ENCODE data around the gene ELMO3.

ELMO3 gene

DNA sequence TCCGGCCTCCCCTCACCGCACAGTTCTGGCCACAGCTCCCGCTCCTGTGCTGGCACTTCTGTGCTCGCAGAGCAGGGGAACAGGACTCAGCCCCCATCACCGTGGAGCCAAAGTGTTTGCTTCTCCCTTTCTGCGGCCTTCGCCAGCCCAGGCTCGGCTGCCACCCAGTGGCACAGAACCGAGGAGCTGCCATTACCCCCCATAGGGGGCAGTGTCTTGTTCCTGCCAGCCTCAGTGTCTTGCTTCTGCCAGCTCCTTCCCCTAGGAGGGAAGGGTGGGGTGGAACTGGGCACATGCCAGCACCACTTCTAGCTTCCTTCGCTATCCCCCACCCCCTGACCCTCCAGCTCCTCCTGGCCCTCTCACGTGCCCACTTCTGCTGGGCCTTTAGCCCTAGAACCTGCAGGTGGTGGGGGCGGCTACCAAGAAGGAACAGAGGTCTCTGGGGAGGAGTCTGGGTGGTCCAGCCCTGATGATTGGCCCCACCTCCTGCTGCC is 645 bp upstream of the ELMO3 start:
- DNase-seq (ENCODE audit: low read depth in 2 of 2) = no peak

DNA sequence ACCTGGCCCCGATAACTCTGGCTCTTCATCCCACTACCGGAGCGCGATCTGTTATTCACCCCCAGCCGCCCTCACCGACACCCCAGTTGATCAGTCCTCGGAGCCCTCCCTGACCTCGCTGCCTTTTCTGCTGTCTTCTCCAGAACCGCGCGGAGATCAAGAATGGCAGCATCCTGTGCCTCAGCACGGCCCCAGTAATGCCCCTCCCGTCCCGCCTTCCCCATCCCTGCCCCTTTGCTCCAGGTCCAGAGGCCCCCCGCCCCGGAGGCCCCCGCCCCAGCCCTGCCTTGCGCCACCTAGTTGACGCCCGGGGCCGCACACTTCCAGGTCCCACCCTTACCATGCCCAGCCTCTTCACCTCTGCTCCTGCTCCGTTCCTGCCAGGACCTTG is 872 bp downstream of the ELMO3 start:
- DNase-seq (ENCODE audit: low read depth in 2 of 2) = no peak

DNA sequence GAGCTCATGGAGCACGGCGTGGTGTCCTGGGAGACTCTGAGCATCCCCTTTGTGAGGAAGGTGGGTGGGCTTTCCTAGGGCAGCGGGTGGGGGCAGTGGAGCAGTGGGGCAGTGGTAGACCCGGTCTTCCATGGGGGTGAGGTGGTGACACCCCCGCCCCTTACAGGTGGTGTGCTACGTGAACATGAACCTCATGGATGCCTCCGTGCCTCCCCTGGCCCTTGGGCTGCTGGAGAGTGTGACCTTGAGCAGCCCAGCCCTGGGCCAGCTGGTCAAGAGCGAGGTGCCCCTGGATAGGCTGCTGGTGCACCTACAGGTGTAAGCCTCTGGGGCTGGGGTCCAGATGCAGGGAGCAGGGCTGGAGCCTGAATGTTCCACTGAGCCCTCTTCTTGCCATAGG is 1.6 kb downstream of the ELMO3 start:
- DNase-seq (ENCODE audit: low read depth in 2 of 2) = no peak

DNA sequence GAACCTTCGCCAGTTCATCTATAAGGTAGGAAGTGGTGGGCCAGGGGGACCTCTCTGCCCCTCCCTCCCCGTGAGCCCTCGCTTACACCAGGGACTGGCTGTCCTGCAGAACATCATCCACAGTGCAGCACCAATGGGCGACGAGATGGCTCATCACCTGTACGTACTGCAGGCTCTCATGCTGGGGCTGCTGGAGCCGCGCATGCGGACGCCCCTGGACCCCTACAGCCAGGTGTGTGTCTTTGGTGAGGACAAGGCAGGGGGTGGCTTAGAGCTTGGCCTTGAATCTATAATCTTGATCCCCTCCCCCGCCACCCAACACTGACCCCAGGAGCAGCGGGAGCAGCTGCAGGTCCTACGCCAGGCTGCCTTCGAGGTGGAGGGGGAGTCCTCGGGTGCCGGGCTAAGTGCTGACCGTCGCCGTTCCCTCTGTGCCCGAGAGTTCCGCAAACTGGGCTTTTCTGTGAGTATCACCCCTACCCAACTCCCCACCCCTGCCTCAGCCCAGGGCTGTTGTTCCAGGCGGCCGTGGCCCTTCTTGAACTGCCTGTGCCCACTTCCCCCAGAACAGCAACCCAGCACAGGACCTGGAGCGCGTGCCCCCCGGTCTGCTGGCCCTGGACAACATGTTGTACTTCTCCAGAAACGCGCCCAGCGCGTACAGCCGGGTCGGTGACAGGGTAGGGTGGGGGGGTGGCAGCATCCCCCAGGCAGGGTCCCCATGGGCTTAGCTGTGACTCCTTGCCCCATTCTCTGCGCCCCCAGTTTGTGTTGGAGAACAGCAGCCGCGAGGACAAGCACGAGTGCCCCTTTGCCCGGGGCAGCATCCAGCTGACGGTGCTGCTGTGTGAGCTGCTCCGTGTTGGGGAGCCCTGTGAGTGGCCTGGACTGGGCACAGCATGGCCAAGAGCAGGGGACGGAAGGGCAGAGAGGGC is 2.7 kb downstream of the ELMO3 start:
- DNase-seq (ENCODE audit: low read depth in 2 of 2) = no peak

- DNase-seq (ENCODE audit: low read depth in 2 of 2) = no peak
Measured at GRCh38 chr16:67202426-67202825, 3.5 kb downstream of the ELMO3 start.

- no peak for DNase-seq (ENCODE audit: low read depth in 2 of 2)
Measured at GRCh38 chr16:67202956-67203493, 4.1 kb downstream of the ELMO3 start.

DNA sequence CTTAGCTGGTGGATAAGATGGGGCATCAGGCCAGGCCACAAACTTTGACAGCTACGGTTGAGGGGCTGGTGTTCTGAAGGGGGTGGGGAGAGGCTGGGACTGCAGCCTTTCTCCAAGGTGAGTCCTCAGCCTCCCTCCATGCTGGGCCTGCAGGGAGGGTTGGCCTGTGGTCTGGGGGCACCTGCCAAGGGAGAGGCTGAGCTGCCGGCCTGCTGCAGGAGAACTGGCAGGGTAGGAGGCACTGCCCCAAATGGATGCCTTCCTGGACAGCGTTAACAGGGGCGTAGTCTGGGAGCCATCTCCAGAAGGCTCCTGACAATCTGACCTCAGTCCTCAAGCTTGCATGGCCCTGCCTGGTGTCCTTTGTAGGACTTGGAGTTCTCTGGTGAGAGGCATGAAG is 5.1 kb downstream of the ELMO3 start:
- DNase-seq (ENCODE audit: low read depth in 2 of 2) = no peak

GRCh38 chr16:67206129-67206837 is 7.4 kb downstream of the ELMO3 start:
- no peak for DNase-seq (ENCODE audit: low read depth in 2 of 2)

DNA sequence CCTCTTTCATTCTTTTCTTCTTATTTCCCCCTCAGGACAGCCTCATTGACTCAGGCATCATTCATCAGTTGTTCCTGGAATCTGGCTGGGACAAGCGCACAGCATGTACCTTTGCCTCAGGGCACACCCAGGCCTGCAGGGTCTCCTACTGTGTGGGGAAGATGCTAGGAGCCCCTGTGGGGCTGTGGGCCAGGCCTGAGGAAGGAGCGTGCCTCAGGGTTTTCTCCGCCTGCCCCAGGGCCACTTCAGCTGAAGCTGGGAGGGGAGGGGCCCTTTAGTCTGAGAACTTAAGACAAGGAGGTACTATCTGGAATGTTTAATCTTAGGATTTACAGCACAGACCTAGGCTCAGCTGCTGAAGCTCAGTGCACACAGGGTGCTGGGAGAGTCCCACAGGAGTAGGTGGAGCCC is 7.9 kb downstream of the ELMO3 start:
- DNase-seq (ENCODE audit: low read depth in 2 of 2) = no peak

GRCh38 chr16:67207249-67208091 is 8.5 kb downstream of the ELMO3 start:
- no peak for DNase-seq (ENCODE audit: low read depth in 2 of 2)

DNA sequence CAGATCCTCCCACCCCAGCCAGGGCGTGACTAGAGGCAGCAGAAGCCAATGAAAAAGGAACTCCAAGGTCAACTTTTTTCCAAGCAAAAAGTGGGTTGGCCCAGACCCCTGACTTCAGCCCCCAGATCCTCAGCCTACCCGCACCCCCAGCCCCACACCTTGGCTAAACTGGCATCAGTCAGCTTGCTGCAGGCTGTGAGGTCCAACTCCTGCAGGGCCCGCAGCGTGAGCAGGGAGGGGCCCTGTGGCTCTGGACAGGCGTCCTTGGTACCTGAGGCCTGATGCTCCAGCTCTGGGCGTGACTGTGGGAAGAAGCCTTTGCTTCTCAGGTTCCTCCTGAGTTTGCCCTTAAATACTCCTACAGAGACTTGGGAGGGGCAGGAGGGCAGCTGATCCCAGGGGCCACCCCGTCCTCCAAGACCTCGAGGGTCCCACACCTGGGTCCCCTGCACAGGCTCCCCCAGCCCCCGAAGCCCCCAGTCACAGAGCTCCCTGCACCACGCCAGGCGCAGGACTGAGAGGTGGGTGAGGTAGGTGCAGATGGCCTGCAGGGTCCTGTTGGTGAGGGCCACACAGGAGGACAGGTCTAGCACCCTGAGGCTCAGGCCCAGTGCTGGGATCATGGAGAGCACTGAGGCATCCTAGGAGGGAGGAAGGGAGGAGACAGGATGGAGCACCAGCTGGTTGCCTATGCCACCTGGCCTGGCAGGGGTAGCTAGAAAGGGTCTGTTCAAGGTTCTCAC is 9.4 kb downstream of the ELMO3 start:
- no peak for DNase-seq (ENCODE audit: low read depth in 2 of 2)

GRCh38 chr16:67209565-67209964 is 10.6 kb downstream of the ELMO3 start:
- DNase-seq (ENCODE audit: low read depth in 2 of 2) = no peak

- no peak for DNase-seq (ENCODE audit: low read depth in 2 of 2)
Measured at GRCh38 chr16:67210069-67210937, 11.4 kb downstream of the ELMO3 start.

GRCh38 chr16:67211674-67212073 is 12.7 kb downstream of the ELMO3 start:
- DNase-seq (ENCODE audit: low read depth in 2 of 2) = no peak

- no peak for DNase-seq (ENCODE audit: low read depth in 2 of 2)
Measured at GRCh38 chr16:67212766-67213165, 13.8 kb downstream of the ELMO3 start.

DNA sequence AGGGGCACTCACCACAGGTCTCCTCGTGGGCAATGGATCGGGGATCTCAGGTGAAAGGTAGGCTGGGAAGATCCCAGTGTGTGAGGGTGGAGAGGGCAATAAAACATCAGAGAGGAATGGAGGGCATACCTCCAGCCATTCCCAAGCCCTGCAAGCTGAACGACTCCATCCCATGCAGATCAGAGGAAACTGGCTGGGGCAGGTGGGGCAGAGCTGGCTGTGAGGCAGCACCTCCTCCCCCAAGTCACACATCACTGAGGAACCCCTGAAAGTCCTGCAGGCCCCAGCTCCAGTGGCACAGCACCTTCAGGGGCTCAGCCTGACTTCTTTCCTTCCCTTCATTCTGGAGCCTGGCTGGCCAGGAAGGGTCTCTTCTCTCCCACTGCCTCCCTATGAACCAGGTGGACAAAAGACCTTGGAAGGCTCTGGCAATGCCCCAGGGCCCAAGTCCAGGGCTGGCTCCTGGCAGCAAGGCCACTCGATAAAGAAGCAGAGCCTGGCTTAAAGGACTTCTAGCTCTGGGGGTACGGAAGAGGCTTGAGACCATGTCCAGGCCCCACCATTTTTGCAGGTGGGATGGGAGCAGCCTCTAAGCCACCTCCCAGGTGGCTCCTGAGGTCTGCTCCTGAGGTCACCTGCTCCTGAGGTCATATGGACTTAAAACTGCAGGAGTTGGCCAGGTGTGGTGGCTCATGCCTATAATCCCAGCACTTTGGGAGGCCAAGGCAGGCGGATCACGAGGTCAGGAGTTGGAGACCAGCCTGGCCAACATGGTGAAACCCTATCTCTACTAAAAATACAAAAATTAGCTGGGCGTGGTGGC is 14.5 kb downstream of the ELMO3 start:
- no peak for DNase-seq (ENCODE audit: low read depth in 2 of 2)

GRCh38 chr16:67215706-67216105 is 16.8 kb downstream of the ELMO3 start:
- no peak for DNase-seq (ENCODE audit: low read depth in 2 of 2)

GRCh38 chr16:67216612-67217490 is 17.9 kb downstream of the ELMO3 start:
- no peak for DNase-seq (ENCODE audit: low read depth in 2 of 2)

Data from stimulated activated CD4-positive, alpha-beta T cell treated with anti-CD3 and anti-CD28 coated beads, Interleukin-15, amount 100 ng/mL, for 48 hours (primary cell).